HG03066 (cell line): ENCODE data around the gene GPR158.
"Not testable (repeated sequence)": the region's sequence is repeated elsewhere in the genome, so short reads cannot be mapped to it uniquely, and the experiment has no call there.

Experiments
- ATAC-seq: cut with Tn5 transposase; IDR thresholded peaks from one replicate; pipeline ENCODE4 v1.9.1; 2021; ENCODE audit warnings: low read depth; ENCODE audit not compliant: unreplicated experiment

GPR158 gene, protein sequence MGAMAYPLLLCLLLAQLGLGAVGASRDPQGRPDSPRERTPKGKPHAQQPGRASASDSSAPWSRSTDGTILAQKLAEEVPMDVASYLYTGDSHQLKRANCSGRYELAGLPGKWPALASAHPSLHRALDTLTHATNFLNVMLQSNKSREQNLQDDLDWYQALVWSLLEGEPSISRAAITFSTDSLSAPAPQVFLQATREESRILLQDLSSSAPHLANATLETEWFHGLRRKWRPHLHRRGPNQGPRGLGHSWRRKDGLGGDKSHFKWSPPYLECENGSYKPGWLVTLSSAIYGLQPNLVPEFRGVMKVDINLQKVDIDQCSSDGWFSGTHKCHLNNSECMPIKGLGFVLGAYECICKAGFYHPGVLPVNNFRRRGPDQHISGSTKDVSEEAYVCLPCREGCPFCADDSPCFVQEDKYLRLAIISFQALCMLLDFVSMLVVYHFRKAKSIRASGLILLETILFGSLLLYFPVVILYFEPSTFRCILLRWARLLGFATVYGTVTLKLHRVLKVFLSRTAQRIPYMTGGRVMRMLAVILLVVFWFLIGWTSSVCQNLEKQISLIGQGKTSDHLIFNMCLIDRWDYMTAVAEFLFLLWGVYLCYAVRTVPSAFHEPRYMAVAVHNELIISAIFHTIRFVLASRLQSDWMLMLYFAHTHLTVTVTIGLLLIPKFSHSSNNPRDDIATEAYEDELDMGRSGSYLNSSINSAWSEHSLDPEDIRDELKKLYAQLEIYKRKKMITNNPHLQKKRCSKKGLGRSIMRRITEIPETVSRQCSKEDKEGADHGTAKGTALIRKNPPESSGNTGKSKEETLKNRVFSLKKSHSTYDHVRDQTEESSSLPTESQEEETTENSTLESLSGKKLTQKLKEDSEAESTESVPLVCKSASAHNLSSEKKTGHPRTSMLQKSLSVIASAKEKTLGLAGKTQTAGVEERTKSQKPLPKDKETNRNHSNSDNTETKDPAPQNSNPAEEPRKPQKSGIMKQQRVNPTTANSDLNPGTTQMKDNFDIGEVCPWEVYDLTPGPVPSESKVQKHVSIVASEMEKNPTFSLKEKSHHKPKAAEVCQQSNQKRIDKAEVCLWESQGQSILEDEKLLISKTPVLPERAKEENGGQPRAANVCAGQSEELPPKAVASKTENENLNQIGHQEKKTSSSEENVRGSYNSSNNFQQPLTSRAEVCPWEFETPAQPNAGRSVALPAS (N-terminal part only)

DNA sequence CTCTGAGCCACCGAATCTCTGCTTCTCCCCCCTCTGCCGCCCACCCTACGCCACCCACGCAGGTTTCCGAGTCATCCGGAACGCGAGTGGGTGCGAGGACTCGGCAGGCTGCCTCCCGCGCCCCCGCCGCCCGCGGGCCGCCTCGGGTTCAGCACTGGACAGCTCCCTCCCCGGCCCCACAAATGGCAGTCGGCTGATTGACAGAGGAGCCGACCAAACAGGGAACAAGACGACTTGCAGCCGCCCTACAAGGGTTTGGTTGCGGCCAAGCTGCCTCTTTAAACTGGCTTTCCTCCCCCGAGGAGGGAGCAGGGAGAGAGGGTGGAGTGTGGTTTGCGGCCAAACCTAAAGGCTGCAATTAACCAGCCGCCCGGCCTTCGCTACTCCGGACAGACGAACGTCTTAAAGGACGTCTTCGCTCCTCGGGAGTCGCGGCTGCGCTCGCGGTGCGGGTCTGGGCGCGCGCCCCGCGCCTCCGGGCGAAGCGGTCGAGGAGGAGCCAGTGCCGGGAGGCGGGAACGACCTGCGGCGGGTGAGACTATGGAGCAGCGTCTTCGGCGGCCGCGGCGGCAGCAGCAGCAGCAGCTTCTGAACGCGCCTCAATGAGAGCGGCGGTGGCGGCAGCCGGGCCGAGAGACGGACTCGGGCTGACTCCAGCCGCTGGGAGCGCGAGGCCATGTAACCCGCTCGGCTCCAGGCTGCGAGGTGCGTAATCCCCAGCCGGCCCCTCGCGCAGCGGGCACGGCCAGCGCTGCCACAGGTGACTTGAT is at the start of gene GPR158:
GPR158 (plus strand) TSS at position 541 of the 770 bp plus-strand sequence. CDS start 420 bp downstream, outside the sequence.
- ATAC-seq = no peak

DNA sequence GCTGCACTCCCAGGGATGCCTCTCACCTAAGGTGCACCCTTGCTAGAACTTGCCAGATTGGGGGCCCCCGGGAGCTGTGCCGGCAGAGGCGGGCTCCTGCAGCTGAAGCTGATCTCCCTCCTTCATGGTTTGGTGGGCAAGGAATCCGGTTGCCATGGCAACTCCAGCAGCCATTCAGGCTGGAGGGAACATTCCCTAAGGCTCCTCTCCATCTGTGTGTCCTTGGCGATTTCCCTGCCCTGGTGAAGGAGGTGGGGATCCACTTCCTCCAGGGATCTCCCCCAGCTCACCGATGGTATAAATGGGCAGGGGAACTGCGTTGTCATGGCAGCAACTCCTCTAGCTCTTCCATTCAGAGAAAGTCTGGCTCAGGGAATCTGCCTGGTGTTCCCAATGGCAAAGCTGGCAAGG is 49.6 kb upstream of the GPR158 start:
- no peak for ATAC-seq

- ATAC-seq = no peak
Observed at GRCh38 chr10:25129592-25129991, 45.2 kb upstream of the GPR158 start.

DNA sequence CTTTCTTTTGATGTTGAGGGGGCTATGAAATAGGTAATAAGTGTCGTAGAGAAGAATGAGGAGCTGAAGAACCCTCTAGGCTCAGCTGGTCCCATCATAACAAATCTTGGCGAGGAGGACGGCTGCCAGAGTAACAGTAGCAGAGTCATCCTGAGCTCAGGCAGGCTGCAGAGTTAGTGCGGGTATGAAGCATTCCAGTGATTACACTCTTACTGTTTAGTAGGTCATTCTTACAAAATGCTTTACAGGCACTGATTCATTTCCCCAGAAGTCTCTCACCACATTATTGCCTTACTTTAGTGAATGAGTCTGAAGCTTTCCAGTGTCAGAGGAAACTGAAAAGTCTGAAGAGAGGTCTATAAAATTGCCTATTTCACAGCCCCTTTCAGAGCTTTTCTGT is 43.9 kb upstream of the GPR158 start:
- no peak for ATAC-seq

GRCh38 chr10:25142116-25142864 is 32.5 kb upstream of the GPR158 start:
- no peak for ATAC-seq

DNA sequence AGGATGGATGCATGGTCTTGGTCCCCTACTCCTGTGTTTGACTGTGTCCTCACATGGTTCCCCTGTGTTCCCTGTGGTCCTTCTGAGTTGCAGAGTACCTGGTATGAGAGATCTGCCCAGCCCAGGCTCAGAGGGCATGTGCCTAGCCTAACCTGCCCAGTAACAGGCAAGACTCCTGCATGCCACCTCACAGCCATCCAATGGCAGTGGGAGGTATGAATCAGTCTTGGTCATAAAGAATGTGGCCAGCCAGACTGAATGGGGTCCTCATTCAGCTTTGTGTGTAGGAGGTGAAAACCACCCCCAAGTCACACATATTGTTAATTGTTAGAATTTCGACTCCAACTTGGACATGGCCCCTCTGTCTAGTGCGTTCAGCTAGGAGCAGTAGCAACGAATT is 17.2 kb upstream of the GPR158 start:
- no peak for ATAC-seq

DNA sequence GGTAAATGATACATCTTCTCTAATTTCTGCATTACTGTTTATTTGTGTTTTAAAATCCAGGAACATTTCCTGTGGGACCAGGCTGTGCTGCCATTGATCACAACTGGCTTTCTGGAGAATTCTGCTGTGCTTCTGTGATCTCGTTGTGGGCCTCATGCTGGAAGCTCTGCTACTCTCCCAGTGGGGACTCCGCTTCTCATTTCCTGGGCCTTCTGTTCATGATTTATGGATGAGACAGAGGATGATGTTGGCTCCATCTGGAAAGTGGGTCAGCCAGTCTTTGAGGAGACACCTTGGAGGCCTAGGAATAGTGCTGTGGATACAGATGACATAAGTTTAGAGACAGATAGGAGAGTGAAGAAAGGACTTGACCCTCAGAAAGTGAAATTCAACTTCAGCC is 15.2 kb upstream of the GPR158 start:
- no peak for ATAC-seq

- no peak for ATAC-seq
Observed at GRCh38 chr10:25162391-25162790, 12.4 kb upstream of the GPR158 start.

DNA sequence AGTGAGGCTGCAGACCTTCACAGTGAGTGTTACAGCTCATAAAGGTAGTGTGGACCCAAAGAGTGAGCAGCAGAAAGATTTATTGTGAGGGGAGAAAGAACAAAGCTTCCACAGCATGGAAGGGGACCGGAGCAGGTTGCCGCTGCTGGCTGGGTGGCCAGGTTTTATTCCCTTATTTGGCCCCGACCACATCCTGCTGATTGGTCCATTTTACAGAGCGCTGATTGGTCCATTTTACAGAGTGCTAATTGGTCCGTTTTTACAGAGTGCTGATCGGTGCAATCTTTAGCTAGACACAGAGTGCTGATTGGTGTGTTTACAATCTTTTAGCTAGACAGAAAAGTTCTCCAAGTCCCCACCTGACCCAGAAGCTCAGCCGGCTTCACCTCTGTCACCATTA is 11.3 kb upstream of the GPR158 start:
- ATAC-seq = not testable (repeated sequence)

DNA sequence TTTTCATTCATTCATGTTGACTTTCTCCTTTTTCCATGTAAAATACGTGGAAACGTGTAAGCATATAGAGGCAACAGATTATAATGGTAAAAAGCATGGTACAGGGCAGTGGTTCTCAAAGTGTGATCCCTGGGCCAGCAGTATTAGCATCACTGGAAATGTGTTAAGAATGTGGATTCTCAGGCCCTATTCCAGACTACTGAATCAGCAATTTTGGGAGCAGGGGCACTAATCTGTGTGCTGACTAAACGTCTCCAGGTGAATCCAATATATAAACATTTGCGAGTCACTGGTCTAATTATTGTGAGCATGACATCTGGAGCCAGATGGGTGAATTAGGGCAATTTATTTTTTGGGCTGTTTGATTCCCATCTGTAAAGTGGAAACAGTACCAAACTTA is 5.1 kb upstream of the GPR158 start:
- no peak for ATAC-seq

DNA sequence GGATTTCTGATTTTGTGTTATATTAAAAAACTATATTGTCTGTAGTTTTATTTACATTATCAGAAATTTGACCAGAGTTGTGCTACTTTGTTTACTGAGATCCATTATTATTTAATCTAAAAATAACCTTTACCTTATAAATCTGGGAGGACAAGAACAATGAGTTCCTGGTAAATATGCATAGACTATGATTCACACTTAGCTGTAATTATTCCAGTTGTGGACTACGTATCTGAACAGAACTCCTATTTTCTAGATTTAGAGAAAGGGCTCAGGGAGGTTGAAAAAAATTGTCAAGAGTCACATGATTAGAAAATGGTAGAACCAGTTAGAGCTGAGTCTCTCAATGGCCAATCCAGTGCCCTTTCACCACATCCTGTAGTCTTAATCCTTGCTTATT is 4.2 kb upstream of the GPR158 start:
- ATAC-seq = no peak

- ATAC-seq = no peak
Observed at GRCh38 chr10:25175527-25176420, 973 bp downstream of the GPR158 start.

- ATAC-seq = no peak
Observed at GRCh38 chr10:25176421-25176968, 1.7 kb downstream of the GPR158 start.

GRCh38 chr10:25177093-25177753 is 2.4 kb downstream of the GPR158 start:
- no peak for ATAC-seq

- no peak for ATAC-seq
Observed at GRCh38 chr10:25177754-25178135, 2.9 kb downstream of the GPR158 start.

DNA sequence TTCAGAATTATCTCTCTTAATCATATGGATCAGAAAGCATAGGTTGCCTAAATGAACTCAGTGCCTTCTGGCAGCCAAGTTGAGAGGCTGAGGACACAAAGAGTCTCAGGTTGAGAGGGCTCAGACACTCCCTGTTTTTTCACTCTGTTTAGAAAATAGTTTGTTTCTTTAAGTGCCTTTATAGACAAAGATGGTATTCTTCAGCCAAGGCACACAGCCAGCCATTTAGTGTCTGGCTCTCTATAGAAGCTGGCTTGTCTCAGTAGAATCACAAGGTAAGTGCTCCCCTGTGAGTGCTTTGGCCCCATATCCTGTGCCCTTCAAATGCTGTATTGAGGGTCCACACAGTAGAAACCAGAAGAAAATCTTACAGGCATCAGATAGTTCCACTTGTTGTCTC is 3.6 kb downstream of the GPR158 start:
- ATAC-seq = no peak

GRCh38 chr10:25180801-25181200 is 6.0 kb downstream of the GPR158 start:
- ATAC-seq = no peak

- ATAC-seq = no peak
Observed at GRCh38 chr10:25182636-25183035, 7.8 kb downstream of the GPR158 start.
